Renal pelvis (tissue), 4 donors: Measurements from ENCODE around the gene ELOVL2. TPM values are rescaled to one million over a fixed set of nuclear protein-coding genes. Genes with fewer than 3 reads are reported as not detected.
"Not testable (repeated sequence)": the region's sequence is repeated elsewhere in the genome, so short reads cannot be mapped to it uniquely, and the experiment has no call there.

ENCODE experiments used
- DNase-seq: peaks from one replicate; pipeline ENCODE4 v3.0.0-alpha.2; 2013
- polyA plus RNA-seq, 3 donors: library from polyadenylated mRNA; unstranded; fragments of 120-200 nt; gene quantifications; one replicate each; pipeline ENCODE4 v1.2.1, GENCODE V29; 2013; ENCODE audit not compliant: insufficient read length in 3 of 3

Gene ELOVL2
- polyA plus RNA-seq, 3 donors: 9.0 to 10.0 (median 9.8) TPM

DNA sequence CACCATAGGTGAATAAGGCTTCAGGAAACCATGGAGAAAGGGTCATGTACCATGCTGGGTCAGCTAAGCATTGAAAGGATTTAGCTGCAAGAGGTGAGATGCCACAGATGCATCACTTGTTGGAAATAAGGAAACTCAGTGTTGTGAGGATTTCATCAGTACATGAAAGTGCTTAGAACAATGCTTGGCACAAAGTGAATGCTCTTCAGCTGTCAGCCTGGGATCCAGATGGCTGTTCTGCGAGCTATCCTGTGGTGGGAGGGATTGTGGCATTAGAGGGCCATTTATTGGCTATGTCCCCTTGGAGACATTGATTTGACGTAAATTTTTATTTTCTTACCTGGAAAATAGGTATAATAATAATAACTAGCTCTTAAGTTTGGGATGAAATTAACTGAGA lies 53.0 kb downstream of the ELOVL2 start:
- DNase-seq: no peak

- no peak for DNase-seq
Measured at GRCh38 chr6:10989587-10989986, 54.5 kb downstream of the ELOVL2 start.

DNA sequence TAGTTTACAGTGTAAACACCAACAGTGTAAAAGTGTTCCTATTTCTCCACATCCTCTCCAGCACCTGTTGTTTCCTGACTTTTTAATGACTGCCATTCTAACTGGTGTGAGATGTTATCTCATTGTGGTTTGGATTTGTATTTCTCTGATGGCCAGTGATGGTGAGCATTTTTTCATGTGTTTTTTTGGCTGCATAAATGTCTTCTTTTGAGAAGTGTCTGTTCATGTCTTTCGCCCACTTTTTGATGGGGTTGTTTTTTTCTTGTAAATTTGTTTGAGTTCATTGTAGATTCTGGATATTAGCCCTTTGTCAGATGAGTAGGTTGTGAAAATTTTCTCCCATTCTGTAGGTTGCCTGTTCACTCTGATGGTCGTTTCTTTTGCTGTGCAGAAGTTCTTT lies 59.1 kb downstream of the ELOVL2 start:
- DNase-seq: not testable (repeated sequence)

GRCh38 chr6:10981409-10981808 lies 62.7 kb downstream of the ELOVL2 start:
- no peak for DNase-seq

DNA sequence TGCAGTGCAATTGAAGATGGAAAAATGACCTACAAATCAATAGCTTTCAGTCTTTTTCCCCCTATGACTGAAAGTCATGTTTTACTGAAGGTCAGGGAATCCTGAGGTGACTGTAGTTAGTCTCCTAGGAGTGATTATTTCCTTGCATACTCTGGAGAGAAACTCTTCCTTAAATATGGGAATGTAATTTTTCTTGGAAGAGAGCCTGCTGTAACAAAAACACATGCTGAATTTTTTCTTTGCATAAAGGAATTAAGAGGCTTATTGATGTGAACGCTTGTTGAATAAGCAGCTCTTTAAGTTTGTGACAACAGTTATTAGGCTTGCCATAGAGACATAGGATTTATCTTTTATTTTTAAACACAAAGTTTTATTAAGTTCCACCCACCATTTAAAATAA lies 64.5 kb downstream of the ELOVL2 start:
- no peak for DNase-seq

- DNase-seq: no peak
Measured at GRCh38 chr6:10977231-10977968, 66.7 kb downstream of the ELOVL2 start.

DNA sequence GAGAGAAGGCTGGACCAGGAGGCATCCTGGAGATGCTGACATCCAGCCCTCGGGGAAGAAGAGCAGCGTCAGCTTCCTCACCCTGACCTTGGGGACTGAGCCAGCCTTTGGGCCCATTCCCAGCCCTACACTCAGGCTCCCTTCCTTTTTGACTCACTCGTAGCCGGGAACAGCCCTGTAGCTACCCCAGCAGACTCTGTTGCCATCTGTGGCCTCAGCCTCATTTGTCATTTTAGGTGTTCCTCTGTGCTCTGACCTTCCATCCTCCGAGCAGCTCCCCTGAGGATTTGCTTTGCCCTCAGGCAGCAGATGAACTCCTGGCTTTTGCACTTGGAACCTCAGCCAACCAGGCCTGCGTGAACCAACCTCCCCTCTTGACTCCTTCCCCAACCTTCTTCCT lies 67.5 kb downstream of the ELOVL2 start:
- DNase-seq: no peak

- no peak for DNase-seq
Measured at GRCh38 chr6:10972196-10972595, 71.9 kb downstream of the ELOVL2 start.

DNA sequence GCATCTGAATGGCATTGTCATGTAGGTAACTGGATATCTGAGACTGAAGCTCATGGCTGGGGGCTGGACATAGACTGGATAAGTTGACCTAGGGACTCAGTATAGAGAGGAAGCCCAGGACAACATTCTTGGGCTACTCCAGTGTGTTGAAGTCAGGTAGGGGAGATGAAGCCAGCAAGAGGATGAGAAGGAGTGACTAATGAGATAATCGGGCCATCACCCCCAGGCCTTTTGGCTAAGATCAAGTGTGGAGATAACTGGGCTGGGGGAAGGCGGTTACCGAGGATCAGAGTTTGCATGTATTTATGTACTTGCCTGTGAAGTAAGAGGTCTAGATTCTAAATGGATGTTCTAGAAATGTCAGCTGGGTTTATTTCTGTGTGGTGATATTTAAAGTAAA lies 73.4 kb downstream of the ELOVL2 start:
- DNase-seq: no peak

DNA sequence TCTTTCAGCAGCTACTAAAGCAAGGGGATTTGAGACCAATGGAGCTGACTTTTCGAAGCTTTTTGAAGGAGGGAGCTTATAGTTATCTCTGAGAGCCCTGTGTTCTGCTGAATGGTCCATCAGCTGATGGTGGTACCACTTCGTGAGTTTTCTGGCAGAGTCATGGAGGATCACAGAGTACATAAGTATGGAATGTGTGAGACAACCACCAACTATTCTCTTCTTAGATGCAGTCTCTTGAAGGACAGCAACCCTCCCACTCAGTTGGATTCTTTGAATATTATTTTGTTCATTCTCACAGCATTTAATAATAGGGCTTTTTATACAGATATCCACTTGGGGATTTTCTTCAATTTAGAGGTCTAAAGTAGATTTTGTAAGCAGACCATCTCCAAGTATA lies 75.3 kb downstream of the ELOVL2 start:
- no peak for DNase-seq

- DNase-seq: no peak
Measured at GRCh38 chr6:10964684-10965083, 79.4 kb downstream of the ELOVL2 start.

- no peak for DNase-seq
Measured at GRCh38 chr6:10963113-10963512, 81.0 kb downstream of the ELOVL2 start.

- peak; percentile 17 for DNase-seq
Measured at GRCh38 chr6:10962673-10963072, 81.4 kb downstream of the ELOVL2 start.

DNA sequence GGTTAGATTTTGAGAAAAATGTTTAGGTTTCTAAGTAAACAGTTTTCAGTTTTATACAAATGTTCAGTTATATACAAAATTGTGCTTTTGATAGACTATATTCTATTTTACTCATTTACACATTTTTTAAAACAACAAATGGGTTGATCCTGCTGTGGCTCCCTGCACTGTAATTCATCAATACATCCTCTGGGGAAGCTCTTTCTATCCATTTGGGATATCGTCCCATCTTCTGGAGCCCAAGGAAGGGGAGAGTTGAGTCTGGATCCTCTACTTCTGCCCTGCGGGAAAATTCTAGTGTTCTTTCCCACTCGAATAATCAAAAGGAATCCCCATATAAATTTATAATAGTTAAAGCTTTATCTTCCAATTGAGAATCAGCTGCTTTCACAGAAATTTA lies 82.3 kb downstream of the ELOVL2 start:
- DNase-seq: no peak

- no peak for DNase-seq
Measured at GRCh38 chr6:10960171-10960570, 83.9 kb downstream of the ELOVL2 start.

DNA sequence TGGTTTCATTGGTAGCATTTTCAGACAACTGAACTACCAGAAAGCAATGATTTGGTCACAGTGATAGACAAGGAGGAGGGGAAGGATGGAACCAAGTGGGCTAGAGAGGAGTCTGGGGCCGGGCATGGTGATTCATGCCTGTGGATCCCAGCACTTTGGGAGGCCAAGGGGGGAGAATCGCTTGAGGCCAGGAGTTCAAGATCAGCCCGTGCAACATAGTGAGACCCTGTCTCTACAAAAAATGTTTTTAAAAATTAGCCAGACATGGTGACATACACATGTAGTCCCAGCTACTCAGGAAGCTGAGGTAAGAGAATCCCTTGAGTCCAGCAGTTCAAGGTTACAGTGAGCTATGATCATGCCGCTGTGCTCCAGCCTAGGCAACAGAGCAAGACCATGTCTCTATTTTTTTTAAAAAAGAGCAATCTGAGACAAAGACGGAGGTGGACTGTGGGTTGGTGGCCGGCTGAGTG lies 86.7 kb downstream of the ELOVL2 start:
- no peak for DNase-seq

GRCh38 chr6:10956776-10957175 lies 87.3 kb downstream of the ELOVL2 start:
- no peak for DNase-seq

DNA sequence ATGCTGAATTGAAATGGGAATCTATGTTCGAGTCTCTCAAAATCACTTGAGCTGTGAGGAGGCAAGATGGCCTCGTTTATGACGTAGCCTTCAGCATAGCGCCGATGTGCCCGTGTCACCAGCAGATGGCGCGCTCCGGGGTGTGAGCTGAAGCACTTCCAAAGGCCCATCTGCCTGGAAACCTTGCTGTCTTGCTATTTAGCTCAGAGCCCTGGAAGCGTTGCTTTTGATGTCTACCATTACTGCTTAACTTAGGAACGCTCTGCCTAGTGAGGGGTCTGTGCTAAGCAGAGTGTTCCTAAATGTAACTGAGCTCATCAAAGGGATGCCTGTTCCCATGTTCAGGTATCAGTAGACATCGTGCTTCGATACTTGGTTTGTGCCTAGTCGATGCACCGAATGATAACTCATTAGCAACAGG lies 89.5 kb downstream of the ELOVL2 start:
- peak; percentile 70 for DNase-seq

DNA sequence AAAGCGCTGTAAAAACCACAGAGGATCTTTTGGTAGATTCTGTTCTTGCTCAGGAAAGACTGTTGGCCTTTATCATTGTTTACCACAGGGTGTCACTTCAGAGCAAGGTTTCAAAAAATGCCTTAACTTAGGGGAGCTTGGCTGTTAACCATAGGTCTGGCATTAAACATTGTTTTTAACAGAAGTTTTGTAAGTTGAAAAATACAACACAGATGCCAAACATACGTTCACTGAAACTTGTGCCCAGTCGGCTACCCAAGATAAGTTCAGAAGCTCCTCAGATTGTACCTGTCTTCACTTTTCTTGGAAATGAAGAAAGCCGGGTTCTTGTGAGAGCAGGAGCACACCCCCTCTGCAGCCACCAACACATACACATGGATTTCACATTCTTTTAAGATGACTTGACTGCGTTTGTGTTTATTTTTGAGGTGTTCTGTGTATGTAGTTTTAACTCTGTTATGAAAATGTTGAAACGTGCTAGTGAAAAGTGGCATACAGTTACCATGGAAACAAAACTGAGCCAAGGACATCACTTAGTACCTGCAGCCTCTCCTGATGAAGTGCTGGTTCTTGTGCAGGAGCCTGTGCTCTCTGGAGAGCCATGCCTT lies 92.3 kb downstream of the ELOVL2 start:
- peak; percentile 44 for DNase-seq

GRCh38 chr6:10949579-10950490 lies 94.3 kb downstream of the ELOVL2 start:
- DNase-seq: no peak

- DNase-seq: no peak
Measured at GRCh38 chr6:10947966-10948365, 96.1 kb downstream of the ELOVL2 start.

DNA sequence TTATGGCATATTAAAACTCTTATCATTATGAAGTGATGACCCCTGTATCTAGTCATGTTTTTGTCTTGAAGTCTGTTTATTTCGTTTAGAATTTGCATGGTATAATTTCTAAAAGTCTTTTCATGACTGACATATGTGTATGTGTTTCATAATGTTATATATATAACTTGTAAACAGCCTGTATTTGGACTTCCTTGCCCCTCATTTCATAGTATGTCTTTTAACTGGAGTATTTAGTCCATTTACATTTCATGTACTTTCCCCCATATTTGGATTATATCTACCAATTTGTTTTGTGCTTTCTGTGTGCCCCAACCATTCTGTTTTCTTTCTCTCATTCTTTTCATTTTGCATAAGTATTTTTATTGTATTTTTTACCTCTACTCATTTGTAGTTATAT lies 98.3 kb downstream of the ELOVL2 start:
- DNase-seq: no peak

- no peak for DNase-seq
Measured at GRCh38 chr6:10939840-10940239, 104.3 kb downstream of the ELOVL2 start.
